Measurements from ENCODE around the gene MYOG. TPM values are rescaled to one million over a fixed set of nuclear protein-coding genes. Genes with fewer than 3 reads are reported as not detected.

MYOG gene
- total RNA-seq, 4 donors from 2014 or later: not detected

- Histone ChIP-seq H3K9me3 (no peaks in the 10 kb centered on the region), H3K4me3 (no peak overlapping the region), H3K27me3 (peaks cover 33% of the 10 kb centered on the region), H3K36me3 (no peaks in the 10 kb centered on the region), H3K27ac (no peak overlapping the region), H3K4me1 (peaks cover 23% of the 10 kb centered on the region)
- DNase-seq (ENCODE audit: low spot score in 2 of 2): peak in 1 of 2 donors; percentile 72
- 53% methylated on average over 6 of the region's 7 CpGs for WGBS
- no peak for TF ChIP-seq EP300 (IDR thresholded peaks at IDR 0.05)
- TF ChIP-seq, protein P1, sequence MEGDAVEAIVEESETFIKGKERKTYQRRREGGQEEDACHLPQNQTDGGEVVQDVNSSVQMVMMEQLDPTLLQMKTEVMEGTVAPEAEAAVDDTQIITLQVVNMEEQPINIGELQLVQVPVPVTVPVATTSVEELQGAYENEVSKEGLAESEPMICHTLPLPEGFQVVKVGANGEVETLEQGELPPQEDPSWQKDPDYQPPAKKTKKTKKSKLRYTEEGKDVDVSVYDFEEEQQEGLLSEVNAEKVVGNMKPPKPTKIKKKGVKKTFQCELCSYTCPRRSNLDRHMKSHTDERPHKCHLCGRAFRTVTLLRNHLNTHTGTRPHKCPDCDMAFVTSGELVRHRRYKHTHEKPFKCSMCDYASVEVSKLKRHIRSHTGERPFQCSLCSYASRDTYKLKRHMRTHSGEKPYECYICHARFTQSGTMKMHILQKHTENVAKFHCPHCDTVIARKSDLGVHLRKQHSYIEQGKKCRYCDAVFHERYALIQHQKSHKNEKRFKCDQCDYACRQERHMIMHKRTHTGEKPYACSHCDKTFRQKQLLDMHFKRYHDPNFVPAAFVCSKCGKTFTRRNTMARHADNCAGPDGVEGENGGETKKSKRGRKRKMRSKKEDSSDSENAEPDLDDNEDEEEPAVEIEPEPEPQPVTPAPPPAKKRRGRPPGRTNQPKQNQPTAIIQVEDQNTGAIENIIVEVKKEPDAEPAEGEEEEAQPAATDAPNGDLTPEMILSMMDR (IDR thresholded peaks at IDR 0.05): no peak
- TF ChIP-seq POLR2AphosphoS5 (IDR thresholded peaks at IDR 0.05): no peak
- no peak for TF ChIP-seq POLR2A (IDR thresholded peaks at IDR 0.05)
These were observed 43.9 kb upstream of the MYOG start for GRCh38 chr1:203129501-203130231.

GRCh38 chr1:203128716-203129500 lies 43.1 kb upstream of the MYOG start:
- Histone ChIP-seq H3K4me3 (peak overlapping the region; percentile 49), H3K9me3 (no peaks in the 10 kb centered on the region), H3K4me1 (peaks cover 23% of the 10 kb centered on the region), H3K27me3 (peaks cover 40% of the 10 kb centered on the region), H3K27ac (no peak overlapping the region), H3K36me3 (no peaks in the 10 kb centered on the region)
- peak in 1 of 2 donors; percentile 70 for DNase-seq (ENCODE audit: low spot score in 2 of 2)
- 93% methylated on average over 18 of the region's 29 CpGs for WGBS
- TF ChIP-seq EP300 (IDR thresholded peaks at IDR 0.05) (no peak), POLR2A (IDR thresholded peaks at IDR 0.05) (no peak), POLR2AphosphoS5 (IDR thresholded peaks at IDR 0.05) (no peak)
- TF ChIP-seq, protein P1 (IDR thresholded peaks at IDR 0.05): no peak

GRCh38 chr1:203128431-203128715 lies 42.6 kb upstream of the MYOG start:
- 50% methylated on average over 7 of the region's 7 CpGs for WGBS
- no peaks in the 10 kb centered on the region for H3K36me3 ChIP-seq
- no peak for TF ChIP-seq POLR2A (IDR thresholded peaks at IDR 0.05)
- TF ChIP-seq EP300 (IDR thresholded peaks at IDR 0.05): no peak
- no peak for TF ChIP-seq POLR2AphosphoS5 (IDR thresholded peaks at IDR 0.05)
- TF ChIP-seq, protein P1 (IDR thresholded peaks at IDR 0.05): no peak
- no peak for DNase-seq (ENCODE audit: low spot score in 2 of 2)
- peaks cover 46% of the 10 kb centered on the region for H3K27me3 ChIP-seq
- H3K4me3 ChIP-seq: peak overlapping the region; percentile 49
- H3K27ac ChIP-seq: no peak overlapping the region
- H3K4me1 ChIP-seq: peaks cover 23% of the 10 kb centered on the region
- H3K9me3 ChIP-seq: no peaks in the 10 kb centered on the region

DNA sequence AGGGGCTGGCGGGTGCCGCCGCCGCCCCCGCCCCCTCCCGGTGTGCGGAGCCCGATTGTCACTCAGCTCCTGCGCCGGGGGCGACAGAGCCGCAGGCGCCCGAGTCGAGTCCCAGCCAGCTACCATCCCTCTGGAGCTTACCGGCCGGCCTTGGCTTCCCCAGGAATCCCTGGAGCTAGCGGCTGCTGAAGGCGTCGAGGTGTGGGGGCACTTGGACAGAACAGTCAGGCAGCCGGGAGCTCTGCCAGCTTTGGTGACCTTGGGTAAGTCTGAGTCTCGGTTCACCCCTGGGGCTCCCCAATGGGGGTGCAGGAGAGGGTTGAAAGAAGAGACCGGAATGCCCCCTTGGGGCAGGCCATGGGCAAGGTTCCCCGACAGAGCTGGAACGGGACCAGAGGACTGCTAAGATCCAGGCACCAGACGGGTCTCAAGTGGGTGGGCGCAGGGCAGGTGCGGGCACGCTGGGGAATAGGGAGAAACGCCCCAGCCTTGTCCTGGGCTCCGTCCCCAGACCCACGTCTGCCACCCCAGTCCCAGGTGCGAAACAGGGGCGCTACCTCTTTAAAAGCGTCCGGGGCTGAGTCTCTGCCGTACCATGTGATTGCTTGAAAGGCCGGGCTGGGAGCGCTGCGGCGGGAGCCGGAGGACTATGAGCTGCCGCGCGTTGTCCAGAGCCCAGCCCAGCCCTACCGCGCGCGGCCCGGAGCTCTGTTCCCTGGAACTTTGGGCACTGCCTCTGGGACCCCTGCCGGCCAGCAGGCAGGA lies 42.0 kb upstream of the MYOG start, which contains the start of gene ADORA1:
Gene ADORA1 (plus strand): TSS at position 61 of the 765 bp plus-strand sequence. CDS start 1,116 bp downstream, outside the sequence.
- peaks cover 23% of the 10 kb centered on the region for H3K4me1 ChIP-seq
- no peaks in the 10 kb centered on the region for H3K9me3 ChIP-seq
- H3K27ac ChIP-seq: no peak within 1 kb of the TSS
- H3K27me3 ChIP-seq: peaks cover 51% of the 10 kb centered on the region
- no peak for TF ChIP-seq POLR2AphosphoS5 (IDR thresholded peaks at IDR 0.05)
- no peak for TF ChIP-seq POLR2A (IDR thresholded peaks at IDR 0.05)
- TF ChIP-seq EP300 (IDR thresholded peaks at IDR 0.05): no peak
- TF ChIP-seq, protein P1 (IDR thresholded peaks at IDR 0.05): no peak
- no peaks in the 10 kb centered on the region for H3K36me3 ChIP-seq
- DNase-seq (ENCODE audit: low spot score in 2 of 2): peak in 1 of 2 donors; percentile 78
- peak within 1 kb of the TSS; percentile 49 for H3K4me3 ChIP-seq
- 2% methylated on average over 12 of the region's 51 CpGs for WGBS

All from suprapubic skin (tissue), 4 donors.